IPS DF 6.9 (cell line): Measurements from ENCODE around the gene TSN.

Experiments used
- DNase-seq: peaks from one replicate; pipeline ENCODE4 v3.0.0-alpha.2; 2013; ENCODE audit warnings: low read depth, low spot score
- H3K27ac ChIP-seq: one replicate; pipeline ENCODE4 v1.5.1; 2013; ENCODE audit warnings: low read length, control low read depth
- H3K27me3 ChIP-seq: 2 replicates; pipeline ENCODE4 v1.6.1; 2013; ENCODE audit warnings: mild to moderate bottlenecking, low read length; ENCODE audit not compliant: control insufficient read depth, insufficient read depth
- H3K36me3 ChIP-seq: 2 replicates; pipeline ENCODE4 v1.6.1; 2013; ENCODE audit warnings: low read length; ENCODE audit not compliant: control insufficient read depth, insufficient read depth
- H3K4me1 ChIP-seq: 2 replicates; pipeline ENCODE4 v1.6.1; 2013; ENCODE audit warnings: low read length; ENCODE audit not compliant: control insufficient read depth, insufficient read depth
- H3K4me3 ChIP-seq: 2 replicates; pipeline ENCODE4 v1.5.1; 2013; ENCODE audit warnings: mild to moderate bottlenecking, low read length
- H3K9me3 ChIP-seq: 2 replicates; pipeline ENCODE4 v1.6.1; 2013; ENCODE audit warnings: low read length, inconsistent platforms; ENCODE audit not compliant: control insufficient read depth, insufficient read depth
- WGBS: extraction: QIAGEN DNeasy Blood & Tissue Kit; methylation state at CpG from one replicate; pipeline ENCODE4 v1.1.7; 2013; ENCODE audit warnings: mixed read lengths, missing lambda C conversion rate; ENCODE audit not compliant: insufficient read length, insufficient coverage; 5-methylcytosine and 5-hydroxymethylcytosine counted together

The TSN gene

DNA sequence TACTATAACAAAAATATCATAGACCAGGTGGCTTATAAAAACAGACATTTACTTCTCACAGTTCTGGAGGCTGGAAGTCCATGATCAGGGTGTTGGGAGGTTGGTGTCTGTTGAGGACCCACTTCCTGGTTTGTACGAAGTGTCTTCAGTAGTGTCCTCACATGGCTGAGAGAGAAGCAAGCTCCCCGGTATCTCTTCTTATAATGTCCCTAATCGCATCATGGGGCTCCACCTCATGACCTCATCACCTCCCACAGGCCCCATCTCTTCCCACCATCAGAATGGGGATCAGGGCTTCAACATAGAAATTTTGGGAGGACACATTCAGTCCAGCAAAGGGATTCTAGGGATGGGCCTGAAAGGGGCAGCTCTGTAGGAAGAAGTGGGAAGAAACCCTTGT, 14.0 kb upstream of the TSN start:
- peaks cover 4% of the 10 kb centered on the region for H3K4me1 ChIP-seq
- H3K4me3 ChIP-seq, result no peak overlapping the region
- no peaks in the 10 kb centered on the region for H3K36me3 ChIP-seq
- no CpG with 5 or more reads among the region's 3 CpGs for WGBS
- no peak overlapping the region for H3K27ac ChIP-seq
- H3K27me3 ChIP-seq, result no peaks in the 10 kb centered on the region
- H3K9me3 ChIP-seq, result no peaks in the 10 kb centered on the region
- no peak for DNase-seq

DNA sequence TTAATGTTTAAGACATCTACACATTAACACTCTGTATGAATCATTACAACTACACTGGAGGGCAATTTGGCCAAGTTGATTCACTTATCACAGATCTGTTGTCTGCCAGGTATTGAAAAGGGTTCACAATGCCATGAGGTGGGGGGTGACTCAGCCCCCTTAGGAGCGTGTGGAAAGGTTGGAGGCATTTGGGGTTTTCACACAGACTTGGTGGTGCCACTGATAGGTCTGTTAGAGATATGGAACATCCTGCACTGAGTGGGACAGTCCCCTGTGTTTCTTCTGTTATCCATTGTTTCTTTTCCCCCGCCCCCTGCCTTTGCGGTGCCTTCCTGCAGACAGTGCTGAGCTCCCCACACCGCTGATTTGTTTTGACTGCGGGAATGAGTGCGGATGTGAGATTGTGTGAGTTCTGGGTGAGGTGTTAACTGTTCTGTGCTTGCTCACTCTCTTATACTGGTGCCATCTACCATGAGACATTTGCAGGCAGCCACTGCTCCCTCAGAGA, 9.3 kb upstream of the TSN start:
- Histone ChIP-seq H3K27me3 (no peaks in the 10 kb centered on the region), H3K9me3 (no peaks in the 10 kb centered on the region), H3K4me3 (no peak overlapping the region), H3K27ac (no peak overlapping the region), H3K36me3 (no peaks in the 10 kb centered on the region), H3K4me1 (no peaks in the 10 kb centered on the region)
- no peak for DNase-seq
- no CpG with 5 or more reads among the region's 6 CpGs for WGBS

DNA sequence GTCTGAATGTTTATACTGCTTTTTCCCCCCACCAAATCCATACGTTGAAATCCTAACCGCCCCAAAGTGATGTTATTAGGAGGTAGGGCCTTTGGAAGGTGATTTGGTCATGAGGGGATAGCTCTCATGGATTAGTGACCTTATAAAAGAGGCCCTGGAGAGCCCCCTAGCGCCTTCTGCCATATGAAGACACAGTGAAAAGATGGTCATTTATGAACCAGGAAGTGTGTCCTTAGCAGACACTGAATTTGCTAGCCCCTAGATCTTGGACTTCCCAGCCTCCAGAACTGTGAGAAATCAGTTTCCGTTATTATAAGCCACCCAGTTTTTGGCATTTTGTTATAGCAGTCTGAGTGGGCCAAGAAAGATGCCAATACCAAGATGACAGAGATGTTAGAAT, 7.2 kb upstream of the TSN start:
- no peaks in the 10 kb centered on the region for H3K36me3 ChIP-seq
- H3K27ac ChIP-seq, result no peak overlapping the region
- no peak for DNase-seq
- H3K27me3 ChIP-seq, result no peaks in the 10 kb centered on the region
- no peaks in the 10 kb centered on the region for H3K4me1 ChIP-seq
- H3K4me3 ChIP-seq, result no peak overlapping the region
- WGBS, result no CpG with 5 or more reads among the region's 4 CpGs
- no peaks in the 10 kb centered on the region for H3K9me3 ChIP-seq

DNA sequence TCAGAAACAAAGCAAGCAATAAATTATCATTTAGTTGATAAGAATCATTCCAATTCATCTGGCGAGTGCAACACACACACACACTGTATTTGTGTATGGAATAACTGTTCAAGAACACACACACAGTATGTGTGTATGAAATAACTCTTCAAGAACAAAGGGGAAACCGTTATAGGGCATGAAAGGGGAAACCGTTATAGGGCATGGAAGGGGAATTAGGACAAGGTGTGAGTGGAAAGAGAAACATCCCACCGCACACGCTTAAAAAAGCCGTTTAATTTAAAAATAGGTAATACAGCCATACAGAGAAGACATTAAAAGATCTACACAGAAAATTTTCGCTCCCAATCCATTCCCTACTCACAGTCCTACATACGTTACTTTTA, 607 bp upstream of the TSN start:
- no CpG with 5 or more reads among the region's 8 CpGs for WGBS
- Histone ChIP-seq H3K27me3 (no peaks in the 10 kb centered on the region), H3K36me3 (0 out of 2 replicates have a peak, but pooled peaks cover under 1% of the 10 kb centered on the region), H3K4me3 (peak overlapping the region; percentile 63; the same call in 1 of the 2 replicates), H3K27ac (no peak overlapping the region), H3K9me3 (no peaks in the 10 kb centered on the region), H3K4me1 (no peaks in the 10 kb centered on the region)
- no peak for DNase-seq

DNA sequence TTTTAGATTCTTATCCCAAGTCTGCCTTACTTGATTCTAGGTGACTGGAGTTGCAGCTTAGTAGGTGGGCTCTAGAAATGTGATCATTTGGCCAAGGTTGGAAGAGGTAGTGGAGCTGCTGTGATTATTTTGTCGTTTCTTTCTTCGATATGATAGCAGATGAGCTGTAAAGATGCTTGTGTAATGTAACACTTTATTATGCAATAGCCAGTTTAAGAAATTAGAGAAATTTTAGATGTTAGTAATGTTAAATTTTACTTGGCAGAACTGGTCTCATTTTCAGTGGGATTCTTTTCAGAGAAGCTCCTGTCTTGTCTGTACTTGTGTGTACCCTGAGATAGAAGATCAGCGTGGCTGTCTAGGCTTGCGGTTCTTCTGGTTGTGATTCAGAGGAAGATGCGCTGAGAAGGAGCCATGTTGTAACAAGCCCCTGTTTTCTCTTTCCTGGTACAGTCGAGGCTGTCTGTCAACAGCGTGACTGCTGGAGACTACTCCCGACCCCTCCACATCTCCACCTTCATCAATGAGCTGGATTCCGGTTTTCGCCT, 9.3 kb downstream of the TSN start:
- no peaks in the 10 kb centered on the region for H3K27me3 ChIP-seq
- WGBS, result no CpG with 5 or more reads among the region's 10 CpGs
- H3K27ac ChIP-seq, result no peak overlapping the region

DNA sequence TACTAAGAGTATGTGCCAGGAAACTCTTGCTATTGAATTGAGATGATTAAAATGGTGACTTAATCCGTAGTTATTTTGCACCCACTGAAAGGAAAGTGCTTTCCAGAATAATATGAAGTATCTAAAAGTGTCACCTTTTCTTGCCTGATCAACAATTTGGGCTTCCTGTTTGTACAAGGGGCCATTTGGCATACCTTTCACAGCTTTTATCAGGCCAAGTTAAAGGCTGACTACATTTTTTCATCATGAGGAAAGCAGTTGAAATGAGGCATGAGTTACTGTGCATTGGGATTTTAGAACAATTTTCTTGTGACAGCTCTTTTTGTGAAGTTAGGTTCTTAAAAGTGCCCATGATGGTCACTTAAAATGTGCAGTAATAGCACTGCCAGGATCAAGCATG, 11.2 kb downstream of the TSN start:
- DNase-seq, result no peak
- H3K27ac ChIP-seq, result no peak overlapping the region
- H3K27me3 ChIP-seq, result no peaks in the 10 kb centered on the region
- H3K36me3 ChIP-seq, result peaks cover 8% of the 10 kb centered on the region; the same call in 1 of the 2 replicates
- no peaks in the 10 kb centered on the region for H3K9me3 ChIP-seq
- WGBS, result no CpG with 5 or more reads among the region's 1 CpG
- no peaks in the 10 kb centered on the region for H3K4me1 ChIP-seq
- no peak overlapping the region for H3K4me3 ChIP-seq

More for the DNA sequence above, 9.3 kb downstream of the TSN start:
- H3K4me3 ChIP-seq, result no peak overlapping the region
- DNase-seq, result no peak
- no peaks in the 10 kb centered on the region for H3K4me1 ChIP-seq
- no peaks in the 10 kb centered on the region for H3K9me3 ChIP-seq
- peaks cover 10% of the 10 kb centered on the region; the same call in 1 of the 2 replicates for H3K36me3 ChIP-seq

DNA sequence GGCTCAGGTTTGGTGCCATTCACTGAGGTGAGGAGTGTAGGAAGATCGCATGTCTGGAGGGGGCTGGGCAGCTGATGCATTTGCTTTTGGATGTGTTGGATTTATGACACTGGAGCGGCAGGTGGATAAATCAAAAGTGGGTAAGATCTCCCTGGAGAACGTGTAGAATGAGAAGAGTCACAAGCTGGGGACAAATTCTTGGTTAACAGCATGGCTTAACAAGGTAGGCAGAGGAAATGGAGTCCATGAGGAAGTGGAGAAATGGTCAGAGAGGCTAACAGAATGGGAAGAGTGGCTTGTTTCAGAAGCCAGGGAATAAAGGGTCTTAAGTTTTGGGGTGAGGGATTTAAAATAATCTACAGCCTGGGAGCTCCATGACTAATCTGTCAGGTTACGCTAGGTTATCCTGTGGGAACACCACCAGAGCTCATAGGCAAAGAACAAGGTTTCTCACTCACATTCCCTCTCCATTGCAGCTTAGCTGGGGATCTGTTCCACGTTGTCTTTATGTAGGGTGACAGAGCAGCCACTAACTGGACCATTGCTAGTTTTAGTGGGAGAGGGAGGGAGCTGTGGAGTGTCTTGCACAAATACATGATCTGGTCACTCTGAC, 12.8 kb downstream of the TSN start:
- Histone ChIP-seq H3K9me3 (no peaks in the 10 kb centered on the region), H3K4me3 (no peak overlapping the region), H3K36me3 (peaks cover 8% of the 10 kb centered on the region; the same call in 1 of the 2 replicates), H3K27me3 (no peaks in the 10 kb centered on the region), H3K4me1 (no peaks in the 10 kb centered on the region), H3K27ac (no peak overlapping the region)
- no CpG with 5 or more reads among the region's 5 CpGs for WGBS
- DNase-seq, result no peak

DNA sequence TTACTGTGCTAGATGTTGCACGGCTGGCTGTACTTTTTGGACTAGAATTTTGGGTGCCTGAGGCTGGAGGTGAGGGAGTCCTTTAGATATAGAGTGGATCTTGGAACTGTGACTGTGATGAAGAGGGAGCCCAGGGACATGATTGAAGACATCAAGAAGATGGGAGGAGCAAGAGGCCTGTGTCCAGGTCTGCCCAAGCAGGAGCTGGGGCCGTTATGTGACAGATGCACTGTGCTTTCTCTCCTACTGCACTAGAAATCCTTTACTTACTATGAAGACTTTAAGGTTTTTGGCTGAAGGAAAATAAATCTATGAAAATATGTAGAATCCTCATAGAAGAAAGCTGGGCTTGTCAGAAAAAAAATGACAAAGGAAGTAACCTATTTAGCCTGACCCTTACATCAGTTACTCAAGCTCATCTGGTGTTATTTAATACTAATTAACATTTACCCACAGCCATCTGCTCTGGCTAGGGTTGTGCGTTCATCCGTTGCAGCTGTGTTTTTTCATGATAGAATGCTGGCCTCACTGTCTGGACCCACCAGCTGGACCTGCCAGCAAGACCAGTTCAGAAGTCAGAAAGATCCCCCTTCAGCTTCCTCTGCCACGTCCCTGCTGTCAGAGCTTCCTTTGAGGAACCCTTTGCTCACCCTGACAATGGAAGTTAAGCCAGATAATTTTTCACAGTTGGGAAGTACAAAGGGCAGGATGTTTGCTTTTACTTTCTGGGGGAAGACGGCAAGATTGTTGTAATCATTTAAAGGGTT, 16.7 kb downstream of the TSN start:
- no peak overlapping the region for H3K4me3 ChIP-seq
- DNase-seq, result no peak
- H3K27ac ChIP-seq, result no peak overlapping the region
- no peaks in the 10 kb centered on the region for H3K27me3 ChIP-seq
- WGBS, result no CpG with 5 or more reads among the region's 6 CpGs
- H3K9me3 ChIP-seq, result no peaks in the 10 kb centered on the region
- no peaks in the 10 kb centered on the region for H3K36me3 ChIP-seq
- H3K4me1 ChIP-seq, result no peaks in the 10 kb centered on the region

DNA sequence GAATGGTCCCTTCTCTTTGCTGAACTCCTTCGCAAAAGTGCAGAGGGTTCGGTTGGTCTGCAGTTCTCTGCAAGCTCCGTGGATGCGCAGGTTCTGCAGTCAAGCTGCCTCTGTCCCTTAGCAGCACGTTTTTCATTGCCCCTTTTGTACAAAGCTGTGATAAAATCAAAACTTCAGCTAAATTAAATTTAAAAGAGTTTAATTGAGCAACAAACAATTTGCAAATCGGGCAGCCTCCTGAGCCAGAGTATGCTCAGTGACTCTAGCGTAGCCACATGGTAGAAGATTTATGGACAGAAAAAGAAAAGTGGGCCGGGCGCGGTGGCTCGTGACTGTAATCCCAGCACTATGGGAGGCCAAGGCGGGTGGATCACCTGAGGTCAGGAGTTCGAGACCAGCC, 18.8 kb downstream of the TSN start:
- no CpG with 5 or more reads among the region's 13 CpGs for WGBS
- Histone ChIP-seq H3K27me3 (no peaks in the 10 kb centered on the region), H3K27ac (no peak overlapping the region), H3K9me3 (no peaks in the 10 kb centered on the region), H3K36me3 (no peaks in the 10 kb centered on the region), H3K4me1 (0 out of 2 replicates have a peak, but pooled peaks cover 1% of the 10 kb centered on the region), H3K4me3 (no peak overlapping the region)
- DNase-seq, result no peak

DNA sequence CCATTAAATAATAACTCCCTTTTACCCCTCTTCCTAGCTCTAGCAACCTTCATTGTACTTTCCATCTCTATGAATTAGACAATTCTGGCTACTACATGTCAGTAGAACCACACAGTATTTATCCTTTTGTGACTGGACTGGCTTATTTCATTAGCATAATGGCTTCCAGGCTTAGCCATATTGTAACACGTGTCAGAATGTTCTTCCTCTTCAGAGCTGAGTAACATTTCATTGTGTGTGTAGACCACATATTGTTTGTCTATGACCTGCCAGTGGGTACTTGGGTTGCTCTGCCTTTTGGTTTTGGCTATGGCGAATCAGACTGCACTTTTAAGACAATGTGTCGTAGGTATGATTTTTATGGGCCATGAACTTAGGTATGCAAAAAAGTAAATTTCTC, 20.9 kb downstream of the TSN start:
- Histone ChIP-seq H3K36me3 (no peaks in the 10 kb centered on the region), H3K4me3 (no peak overlapping the region), H3K27ac (no peak overlapping the region), H3K27me3 (no peaks in the 10 kb centered on the region), H3K9me3 (no peaks in the 10 kb centered on the region), H3K4me1 (0 out of 2 replicates have a peak, but pooled peaks cover 1% of the 10 kb centered on the region)
- WGBS, result no CpG with 5 or more reads among the region's 3 CpGs
- DNase-seq, result no peak
